HG03571 (cell line): ENCODE results near the gene MAP3K5.
"Not testable (repeated sequence)": the region's sequence is repeated elsewhere in the genome, so short reads cannot be mapped to it uniquely, and the experiment has no call there.

Experiments used
- ATAC-seq: cut with Tn5 transposase; IDR thresholded peaks from one replicate; pipeline ENCODE4 v1.9.1; 2021; ENCODE audit not compliant: unreplicated experiment

Gene MAP3K5

DNA sequence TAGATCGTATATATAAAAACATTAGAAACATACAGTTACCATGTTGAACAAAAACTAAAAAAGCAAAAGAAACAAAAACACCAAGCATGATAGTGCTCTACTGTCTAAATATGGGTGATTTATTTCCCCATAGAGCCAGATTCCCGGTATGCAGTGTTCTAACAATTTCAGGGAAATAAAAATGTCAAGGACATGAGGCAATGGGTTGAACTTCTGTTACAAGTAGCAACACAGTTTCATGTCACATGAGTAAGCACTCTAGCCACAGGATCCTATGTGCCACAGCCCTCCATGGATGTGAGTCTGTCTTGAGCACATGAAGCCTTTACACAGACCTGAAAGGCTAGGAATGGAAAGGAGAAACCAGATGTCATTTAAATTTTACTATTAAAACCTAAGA is 96.0 kb downstream of the MAP3K5 start:
- no peak for ATAC-seq

DNA sequence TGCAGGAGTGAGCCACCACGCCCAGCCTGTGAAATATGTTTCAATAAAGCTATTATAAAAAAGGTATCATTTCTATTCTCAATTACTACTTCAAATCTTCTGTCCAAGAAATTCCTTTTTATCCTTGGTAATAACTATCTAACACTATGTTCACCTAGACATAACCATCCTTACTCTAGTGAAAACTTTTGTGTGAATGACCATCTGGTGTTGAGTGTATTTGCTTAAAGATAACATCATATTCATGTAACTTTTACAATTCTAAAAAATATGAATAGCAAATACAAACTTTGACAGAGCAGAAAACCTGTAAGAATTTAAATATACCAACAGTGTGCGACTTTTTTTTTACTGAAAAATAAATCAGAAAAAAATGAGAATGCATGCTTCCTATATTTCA is 96.9 kb downstream of the MAP3K5 start:
- ATAC-seq: no peak

DNA sequence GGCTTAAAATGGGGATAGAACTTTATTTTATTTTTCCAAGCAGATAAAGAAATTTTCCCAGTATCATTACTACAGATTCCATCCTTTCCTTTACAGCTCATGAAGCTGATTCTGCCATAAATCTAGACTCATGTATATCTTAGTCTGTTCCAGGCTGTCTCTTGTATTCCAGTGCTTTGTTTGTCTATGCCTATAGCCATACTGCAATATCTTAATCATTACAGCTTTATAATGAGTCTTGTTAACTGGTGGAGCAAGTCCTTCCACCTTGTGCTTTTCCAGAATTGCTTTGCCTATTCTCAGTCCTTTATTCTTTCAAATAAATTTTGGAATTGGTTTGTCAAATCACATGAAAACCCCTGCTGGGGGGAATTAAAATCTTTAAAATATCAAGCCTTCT is 99.2 kb downstream of the MAP3K5 start:
- no peak for ATAC-seq

DNA sequence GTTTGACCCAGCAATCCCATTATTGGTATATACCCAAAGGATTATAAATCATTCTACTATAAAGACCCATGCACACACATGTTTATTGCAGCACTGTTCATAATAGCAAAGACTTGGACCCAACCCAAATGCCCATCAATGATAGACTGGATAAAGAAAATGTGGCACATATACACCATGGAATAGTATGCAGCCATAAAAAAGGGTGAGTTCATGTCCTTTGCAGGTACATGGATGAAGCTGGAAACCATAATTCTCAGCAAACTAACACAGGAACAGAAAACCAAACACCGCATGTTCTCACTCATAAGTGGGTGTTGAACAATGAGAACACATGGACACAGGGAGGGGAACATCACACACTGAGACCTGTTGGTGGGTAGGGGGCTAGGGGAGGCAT is 104.4 kb downstream of the MAP3K5 start:
- not testable (repeated sequence) for ATAC-seq

DNA sequence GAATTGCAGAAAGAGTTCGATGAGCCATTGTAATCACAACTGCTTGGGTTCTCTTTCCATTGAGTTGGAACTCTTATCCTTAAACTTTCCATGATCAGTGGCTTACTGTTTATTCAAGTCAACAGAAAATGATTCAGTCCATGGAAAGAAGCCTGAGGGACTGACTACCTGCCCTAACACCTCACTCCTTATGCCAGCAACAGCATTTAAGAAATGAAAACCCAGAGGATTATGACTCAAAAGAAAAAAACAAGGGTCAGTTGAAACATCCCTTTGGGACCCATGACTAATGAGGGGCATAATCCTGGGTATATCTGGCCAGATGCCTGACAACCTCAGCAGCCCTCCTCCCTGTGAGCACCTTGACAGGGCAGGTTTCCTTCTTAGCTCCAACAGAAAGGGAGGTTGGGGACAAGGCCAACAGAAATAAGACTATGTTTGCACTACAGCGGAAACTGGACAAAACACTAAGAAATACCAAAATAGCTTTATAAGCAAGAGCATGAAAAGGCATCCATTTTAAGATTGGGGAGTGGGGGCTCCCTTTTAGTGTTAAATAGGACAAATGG is 106.7 kb downstream of the MAP3K5 start:
- ATAC-seq: no peak

DNA sequence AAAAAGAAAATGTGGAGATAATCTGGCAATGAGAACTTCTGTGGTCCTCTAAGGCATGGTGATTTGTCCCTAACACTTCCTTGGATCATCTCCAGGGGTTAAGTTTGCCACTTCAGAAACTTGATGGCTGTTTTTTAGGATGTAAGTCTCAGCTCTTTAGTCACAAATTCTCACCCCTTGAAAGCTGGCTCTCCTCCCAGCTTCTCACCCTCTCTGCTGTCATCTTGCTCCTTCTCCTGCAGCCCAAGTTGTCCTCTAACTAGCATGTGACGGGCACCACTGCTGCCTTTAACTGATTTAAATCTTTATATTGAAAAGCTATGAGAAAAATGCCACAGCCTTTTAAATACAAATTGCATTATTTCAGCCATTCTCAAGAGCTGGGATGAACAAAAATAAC is 107.8 kb downstream of the MAP3K5 start:
- ATAC-seq: no peak

DNA sequence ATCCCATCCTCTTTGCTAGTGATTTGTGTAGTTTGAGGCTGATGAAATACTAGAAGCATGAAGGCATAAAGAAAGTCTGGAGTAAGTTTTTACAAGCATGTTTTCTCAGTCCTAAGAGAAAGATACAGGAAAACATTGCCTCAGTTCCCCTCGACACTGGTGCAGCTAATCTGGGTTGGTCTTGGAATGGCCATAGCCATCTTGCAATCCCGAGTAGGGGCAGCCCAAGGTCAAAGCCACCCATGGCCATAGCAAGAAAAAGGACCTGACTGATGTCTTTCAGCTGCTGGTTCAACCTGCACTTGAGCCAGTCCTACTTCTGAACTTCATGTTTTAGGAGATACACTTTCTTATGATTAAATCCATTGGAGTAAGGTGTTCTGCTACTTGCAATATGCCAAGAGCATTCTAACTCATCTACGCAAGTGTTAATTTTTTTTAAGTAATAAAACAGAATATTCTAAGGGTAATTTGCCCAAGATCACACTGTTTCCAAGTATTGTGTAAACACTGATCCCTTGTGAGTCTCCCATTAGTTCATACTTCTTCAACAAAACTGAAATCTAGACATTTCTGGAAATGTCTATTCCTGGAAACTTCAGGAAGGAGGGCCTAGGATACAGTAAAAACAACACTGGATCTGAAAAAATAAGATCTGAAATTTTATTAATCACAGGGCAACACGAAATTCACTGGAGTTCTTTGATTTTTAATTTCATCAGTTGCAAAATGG is 108.9 kb downstream of the MAP3K5 start:
- ATAC-seq: no peak

DNA sequence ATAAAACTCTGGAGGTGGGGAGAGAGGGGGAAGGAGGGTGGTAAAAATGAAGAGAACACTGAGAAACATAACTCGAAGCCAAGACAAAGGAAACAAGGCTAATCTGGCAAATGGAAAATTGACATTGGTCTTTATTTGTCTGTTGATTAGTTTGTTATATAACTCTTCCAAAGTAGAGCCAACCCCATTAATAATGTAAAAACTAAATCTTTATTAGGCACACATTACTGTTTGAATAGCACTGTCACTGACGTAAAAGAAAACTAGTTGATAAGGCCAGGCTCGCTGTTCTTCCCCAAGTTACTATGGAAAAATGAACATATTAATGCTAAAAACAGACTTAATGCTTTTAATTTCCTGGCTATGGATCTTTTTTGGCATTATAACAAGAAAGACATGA is 110.0 kb downstream of the MAP3K5 start:
- ATAC-seq: no peak

DNA sequence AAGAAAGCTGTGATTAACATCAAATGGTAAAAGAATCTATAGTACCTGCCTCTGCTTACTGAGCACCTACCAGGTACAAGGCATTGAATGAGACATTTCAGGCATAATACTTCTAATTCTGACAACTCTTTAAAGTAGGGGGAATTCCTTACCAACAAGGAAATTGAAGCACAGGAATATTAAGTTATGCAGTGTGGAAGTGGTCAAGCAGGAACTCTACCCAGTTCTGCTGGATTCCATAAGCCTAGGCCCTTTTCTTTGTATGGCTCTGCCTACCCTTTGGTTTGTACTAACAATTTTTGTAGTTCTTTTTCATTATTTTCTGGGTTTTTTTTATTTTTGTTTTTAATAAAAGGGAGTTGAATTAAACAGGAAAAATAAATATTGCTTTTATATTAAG is 114.5 kb downstream of the MAP3K5 start:
- ATAC-seq: no peak

DNA sequence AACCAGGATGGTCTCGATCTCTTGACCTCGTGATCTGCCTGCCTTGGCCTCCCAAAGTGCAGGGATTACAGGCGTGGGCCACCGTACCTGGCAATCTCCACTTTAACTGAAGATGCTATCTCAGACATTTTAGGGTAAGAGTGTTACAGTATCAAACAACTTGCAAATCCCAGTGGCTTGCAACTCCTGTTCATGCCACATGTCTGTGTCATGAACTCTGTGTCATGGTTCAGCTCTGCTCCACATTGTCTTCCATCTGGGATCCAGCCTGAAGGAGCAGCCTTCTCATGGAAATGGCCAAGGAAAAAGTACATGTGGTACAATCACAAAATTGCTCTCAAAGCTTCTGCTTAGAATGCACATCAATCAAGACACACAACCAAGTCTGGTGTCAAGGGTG is 114.9 kb downstream of the MAP3K5 start:
- no peak for ATAC-seq

DNA sequence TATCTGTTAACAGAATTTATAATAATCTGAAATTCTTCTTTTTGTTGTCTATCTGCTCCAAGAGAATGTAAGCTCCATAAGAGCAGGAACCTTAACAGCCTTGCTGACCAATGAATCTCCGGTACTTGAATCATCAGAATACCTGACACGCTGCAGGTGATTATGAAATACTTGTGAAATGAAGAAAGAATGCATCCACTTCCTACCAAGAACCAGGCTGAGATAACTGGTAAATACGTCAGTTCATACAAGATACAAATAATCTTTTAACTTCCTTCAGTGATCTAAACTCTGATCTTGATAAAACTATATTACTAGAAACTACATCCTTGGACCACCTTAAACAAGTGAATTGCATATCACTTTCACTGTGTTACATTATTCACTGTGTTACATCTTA is 116.2 kb downstream of the MAP3K5 start:
- ATAC-seq: no peak

DNA sequence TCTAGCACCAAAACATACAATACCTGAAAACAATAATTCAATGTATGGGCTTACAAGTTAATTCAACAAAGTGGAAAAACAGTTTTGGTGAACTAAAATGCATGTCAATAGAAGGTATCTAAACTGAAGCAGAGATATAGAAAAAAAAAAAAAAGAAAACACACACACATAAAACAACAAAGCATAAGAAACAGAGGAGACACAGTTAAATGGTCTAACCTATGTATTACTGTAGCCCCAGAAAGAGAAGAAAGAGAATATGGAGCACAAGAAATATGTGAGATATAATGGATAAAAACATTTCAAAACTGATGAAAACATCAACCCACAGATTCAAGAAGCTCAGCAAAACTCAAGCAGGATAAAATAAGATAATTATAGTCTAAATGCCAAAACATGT is 118.7 kb downstream of the MAP3K5 start:
- no peak for ATAC-seq

DNA sequence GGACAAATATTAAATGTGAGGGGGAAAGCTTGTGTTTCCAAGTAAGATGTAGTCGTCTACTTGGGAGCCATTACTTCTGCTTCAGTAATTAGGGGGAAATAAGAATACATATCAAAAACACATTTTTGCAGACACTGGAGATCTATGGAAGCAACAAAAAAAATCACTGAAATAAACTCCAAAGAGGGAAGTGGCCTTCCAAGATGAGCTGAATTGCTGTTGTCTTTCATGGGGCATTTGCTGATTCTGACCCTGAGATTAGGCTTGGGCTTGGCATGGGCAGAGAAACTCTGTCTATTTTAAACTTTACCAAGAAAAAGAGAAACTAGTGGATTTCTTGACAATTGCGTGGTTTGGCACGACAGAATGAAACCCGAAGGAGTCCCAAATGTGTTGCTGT is 120.1 kb downstream of the MAP3K5 start:
- ATAC-seq: no peak

DNA sequence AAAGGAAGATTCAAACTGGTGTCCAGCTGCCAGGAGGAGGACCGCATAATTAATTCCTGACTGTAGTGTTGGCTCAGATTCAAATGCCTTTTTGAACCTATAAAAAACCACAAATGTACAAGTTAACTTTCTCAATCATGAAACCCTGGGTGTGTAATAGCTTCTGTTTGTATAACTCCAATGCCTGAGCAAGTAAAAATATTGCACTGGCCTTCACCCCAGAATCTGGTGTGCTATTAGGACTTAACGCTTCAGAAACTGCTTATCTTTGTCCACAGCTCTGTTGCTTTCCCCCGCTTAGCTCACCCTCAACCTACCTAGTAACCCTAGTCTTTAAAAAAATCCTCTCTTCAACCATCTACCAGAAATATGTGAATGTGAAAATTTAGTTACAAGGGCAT is 123.0 kb downstream of the MAP3K5 start:
- ATAC-seq: no peak

DNA sequence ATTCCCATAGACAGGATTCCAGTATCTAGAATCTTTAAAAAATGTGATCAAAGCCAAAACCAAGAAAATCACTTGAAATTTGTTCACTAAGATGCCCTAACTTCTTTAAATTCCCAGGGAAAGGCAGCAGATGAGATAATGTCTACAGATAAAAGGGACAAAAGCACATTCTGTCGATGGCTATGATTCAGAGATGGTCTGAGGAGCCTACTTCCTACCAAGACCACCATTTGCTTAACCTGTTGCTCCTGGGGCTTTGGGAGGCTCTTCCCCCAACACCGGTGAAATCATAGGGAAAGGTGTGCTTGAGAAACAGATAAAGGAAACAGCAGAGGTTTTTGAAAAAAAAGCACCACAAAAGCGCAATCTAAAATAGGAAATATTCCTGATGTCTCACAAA is 123.7 kb downstream of the MAP3K5 start:
- no peak for ATAC-seq

DNA sequence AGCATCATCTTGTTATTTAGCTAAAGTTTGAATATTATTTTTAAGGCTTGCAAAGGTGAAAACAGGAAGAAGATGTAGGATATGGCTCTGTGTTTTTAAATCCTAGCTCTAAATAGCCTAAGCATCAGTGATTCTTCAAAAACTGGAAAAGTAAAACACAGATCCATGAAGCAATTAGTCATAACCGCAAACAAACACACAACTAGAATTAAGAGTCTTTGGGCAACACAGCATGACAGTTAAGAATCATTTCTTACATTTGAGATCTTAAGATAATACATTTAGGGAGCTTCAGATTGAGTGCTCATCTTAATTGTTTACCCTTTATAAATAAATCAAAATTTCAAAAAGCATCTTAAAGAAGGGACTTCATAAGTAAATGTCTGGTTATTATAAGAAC is 126.2 kb downstream of the MAP3K5 start:
- ATAC-seq: no peak

DNA sequence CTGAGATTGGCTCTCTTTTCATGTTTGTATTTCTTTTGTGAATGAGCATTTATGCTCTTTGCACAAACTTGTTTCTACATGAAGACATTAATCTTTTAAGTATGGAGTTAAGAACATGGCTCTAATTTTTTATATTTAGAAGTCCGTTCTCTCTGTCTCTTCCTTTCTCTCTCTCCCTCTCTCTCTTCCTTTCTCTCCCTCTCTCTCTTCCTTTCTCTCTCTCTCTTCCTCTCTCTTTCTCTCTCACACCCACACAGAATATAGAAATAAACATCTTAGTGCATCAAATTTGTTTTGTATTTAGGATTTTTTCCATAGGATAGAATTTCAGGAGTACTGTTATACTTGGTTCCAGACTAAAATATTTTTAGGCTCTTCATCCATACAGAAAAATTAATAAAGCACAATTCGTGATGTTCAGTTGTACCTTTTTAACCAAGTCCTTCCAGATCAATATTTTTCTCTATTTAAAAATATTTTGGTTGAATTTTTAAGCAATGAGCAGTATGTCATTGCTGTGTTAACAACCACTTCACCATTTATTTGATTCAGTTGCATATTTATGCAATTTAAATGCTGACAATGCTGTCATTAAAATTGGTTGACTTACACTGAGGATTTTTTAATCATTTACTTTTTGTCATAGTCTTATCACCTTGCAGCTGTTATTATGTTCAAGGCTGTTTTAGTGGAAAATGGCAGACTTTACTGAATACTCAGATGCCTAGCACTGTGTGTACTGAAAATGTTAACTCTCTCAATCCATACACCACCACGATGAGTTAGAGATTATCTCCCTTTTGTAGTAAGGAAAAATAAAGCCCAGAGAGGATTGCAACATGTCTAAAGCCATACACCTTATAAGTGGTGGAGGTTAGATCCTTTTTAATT is 129.7 kb downstream of the MAP3K5 start:
- no peak for ATAC-seq

DNA sequence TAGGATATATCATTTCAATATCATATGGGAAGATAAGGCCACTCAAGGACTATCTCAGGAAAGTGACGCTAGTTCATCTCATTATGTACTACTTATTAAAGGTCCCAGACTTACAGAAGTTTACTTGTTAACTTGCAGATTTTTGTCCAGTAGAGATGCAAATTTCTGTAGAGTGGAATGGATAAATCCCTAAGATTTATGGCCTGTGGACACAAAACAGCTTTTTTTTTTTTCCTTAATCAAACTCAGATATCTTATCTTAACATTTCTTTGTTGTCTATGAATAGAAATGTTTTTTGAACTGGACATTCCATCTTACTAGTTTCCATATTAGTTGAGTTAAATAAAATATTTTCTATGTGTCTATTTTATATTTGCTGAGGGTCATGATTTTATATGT is 131.6 kb downstream of the MAP3K5 start:
- ATAC-seq: no peak

DNA sequence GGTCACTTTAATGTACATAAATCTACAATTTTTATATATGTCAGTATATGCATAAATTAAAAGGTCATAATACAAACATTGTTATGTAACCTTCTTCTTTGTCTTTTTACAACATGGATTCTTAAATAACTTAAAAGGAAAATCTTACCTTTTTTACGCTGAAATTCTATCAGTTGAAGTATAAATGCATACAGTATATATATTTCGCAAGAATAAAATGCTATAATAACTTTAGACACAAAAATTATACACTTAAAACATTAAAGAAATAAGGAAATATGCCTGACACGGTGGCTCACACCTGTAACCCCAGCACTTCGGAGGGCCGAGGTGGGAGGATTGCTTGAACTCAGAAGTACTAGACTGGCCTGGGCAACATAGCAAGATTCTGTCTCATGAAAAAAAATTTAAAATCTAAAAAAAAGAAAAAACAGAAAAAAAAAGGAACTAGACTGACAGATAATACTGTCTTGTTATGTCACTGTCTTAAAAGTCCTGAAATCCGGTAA is 132.2 kb downstream of the MAP3K5 start:
- ATAC-seq: no peak

DNA sequence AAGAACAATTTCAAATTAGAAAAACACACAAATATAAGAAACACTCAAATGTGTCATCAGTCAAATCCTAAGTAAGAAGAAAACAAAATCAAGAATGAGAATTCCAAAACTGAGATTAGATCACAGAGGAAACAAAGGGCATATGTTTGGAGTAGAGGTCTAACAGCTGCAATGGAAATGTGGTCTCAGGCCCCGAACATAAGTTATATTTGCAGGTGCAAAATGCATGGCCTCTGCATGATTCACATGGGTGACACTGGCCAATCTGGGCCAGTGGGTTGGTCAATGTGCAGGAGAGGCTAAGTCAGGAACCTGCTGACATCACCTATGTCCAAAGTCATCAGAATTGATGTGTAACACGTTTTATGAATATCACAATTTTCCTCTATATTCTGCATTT is 133.6 kb downstream of the MAP3K5 start:
- ATAC-seq: no peak

DNA sequence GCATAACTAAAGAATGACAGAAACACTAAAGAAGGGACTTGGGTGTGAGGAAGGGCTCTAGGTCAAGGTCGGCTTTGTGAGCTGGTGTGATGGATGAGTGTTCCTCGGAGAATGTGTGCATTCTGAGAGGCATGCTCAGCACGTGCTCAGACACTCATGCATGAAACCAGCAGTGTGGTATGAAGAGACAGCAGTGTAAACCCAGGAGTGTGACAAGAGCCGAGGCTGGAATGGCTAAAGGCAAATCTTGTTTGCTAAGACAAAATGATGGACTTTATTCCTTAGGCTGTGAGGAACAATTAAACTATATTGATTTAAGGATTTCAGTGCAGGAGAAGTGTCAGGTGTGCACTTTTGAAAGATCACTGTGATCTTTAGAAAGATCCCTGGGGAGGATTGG is 134.6 kb downstream of the MAP3K5 start:
- ATAC-seq: no peak

DNA sequence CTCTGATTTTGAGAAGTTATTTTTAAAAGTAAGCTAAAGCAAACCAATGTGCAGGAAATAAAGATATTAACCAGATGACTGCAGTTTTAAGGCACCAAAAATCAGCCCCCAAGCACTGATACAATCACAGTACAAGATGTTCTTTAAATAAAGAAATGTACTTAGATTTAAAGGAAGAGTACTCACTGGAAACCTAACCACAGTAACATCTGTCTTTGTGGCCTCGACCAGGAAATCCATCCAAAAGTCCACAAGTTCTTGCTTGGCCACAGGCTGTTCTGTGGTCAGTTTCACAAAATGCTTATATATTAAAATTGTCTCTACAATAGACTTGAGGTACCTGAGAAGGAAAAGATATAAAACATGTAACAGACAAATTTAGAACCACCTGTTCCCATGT is 136.2 kb downstream of the MAP3K5 start:
- no peak for ATAC-seq
